GOT3 (cell line): ENCODE results near the gene RPL28.

ENCODE experiments used
- DNase-seq: peaks from one replicate; lab custom pipeline; 2025; ENCODE audit warnings: mixed read lengths; lab: John Stamatoyannopoulos, UW

The RPL28 gene

DNA sequence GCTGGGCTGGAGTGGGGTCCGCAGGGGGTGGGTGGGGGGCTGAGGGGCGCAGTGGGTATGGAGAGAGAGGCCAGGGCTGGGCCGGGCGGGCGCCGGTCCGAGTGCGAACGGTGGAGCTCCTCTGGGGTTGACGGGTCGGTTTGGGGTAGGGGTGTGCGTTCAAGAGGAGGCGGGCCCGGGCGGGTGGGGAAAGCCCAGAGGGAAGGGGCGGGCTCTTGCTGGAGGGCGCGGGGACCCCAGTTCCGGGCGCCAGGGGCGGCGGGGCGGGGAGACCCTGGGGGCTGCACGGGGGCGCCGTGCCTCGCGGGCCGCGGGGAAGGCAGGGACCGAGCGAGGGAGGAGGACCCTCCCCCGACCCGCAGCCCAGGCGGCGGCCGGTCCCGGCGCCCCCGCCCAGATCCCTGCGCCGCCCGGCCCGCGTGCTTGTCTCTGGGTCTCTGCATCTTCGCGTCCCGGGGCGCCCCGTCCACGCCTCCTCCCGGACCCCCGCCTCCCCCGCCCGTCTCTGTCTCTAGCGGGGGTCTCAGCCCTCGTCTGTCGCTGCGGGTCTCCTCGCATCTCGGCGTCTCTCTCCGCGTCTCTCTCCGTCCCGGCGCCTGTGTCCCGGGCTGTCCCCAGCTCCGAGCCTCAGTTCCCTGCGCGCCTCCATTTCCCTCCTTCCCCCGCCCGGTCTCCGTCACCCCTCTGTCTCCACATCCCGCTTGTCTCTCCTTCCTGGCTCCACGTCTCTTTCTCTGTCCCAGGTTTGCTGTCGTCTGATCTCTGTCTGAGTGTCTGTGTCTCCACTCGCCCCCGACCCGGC, 65.6 kb downstream of the RPL28 start:
- DNase-seq: no peak

GRCh38 chr19:55451965-55452748, 66.4 kb downstream of the RPL28 start:
- no peak for DNase-seq
